Dermis blood vessel endothelial cell (primary cell): ENCODE results near the gene FUT3. TPM values are rescaled to one million over a fixed set of nuclear protein-coding genes. Genes with fewer than 3 reads are reported as not detected.
"Not testable (repeated sequence)": the region's sequence is repeated elsewhere in the genome, so short reads cannot be mapped to it uniquely, and the experiment has no call there.

Experiments
- DNase-seq: peaks from one replicate; pipeline ENCODE4 v3.0.0; 2010
- total RNA-seq: library from RNA; depleted of rRNA; stranded (reverse); fragments of >200 nt; gene quantifications from 2 replicates; pipeline ENCODE4 v1.2.3, GENCODE V29; 2014

FUT3 gene
- not detected in 2 replicates for total RNA-seq

- DNase-seq = no peak
These were observed at the start of gene FUT3 for GRCh38 chr19:5851302-5851701. FUT3 (minus strand) TSS chr19:5851449.

- no peak for DNase-seq
These were observed 49.7 kb upstream of the FUT3 start for GRCh38 chr19:5900976-5901375.

GRCh38 chr19:5899728-5900526, 48.7 kb upstream of the FUT3 start:
- DNase-seq = no peak

GRCh38 chr19:5897189-5897969, 46.1 kb upstream of the FUT3 start:
- DNase-seq = no peak

- DNase-seq = no peak
These were observed 45.3 kb upstream of the FUT3 start for GRCh38 chr19:5896365-5897076.

- no peak for DNase-seq
These were observed 44.6 kb upstream of the FUT3 start for GRCh38 chr19:5895890-5896289.

GRCh38 chr19:5895409-5895808, 44.2 kb upstream of the FUT3 start:
- no peak for DNase-seq

- no peak for DNase-seq
These were observed 43.6 kb upstream of the FUT3 start for GRCh38 chr19:5894704-5895349.

- DNase-seq = no peak
These were observed 42.9 kb upstream of the FUT3 start for GRCh38 chr19:5893907-5894703.

GRCh38 chr19:5893296-5893903, 42.2 kb upstream of the FUT3 start:
- no peak for DNase-seq

- no peak for DNase-seq
These were observed 41.6 kb upstream of the FUT3 start for GRCh38 chr19:5892772-5893275.

- DNase-seq = peak; percentile 67
These were observed 40.9 kb upstream of the FUT3 start for GRCh38 chr19:5891938-5892771.

GRCh38 chr19:5891572-5891937, 40.3 kb upstream of the FUT3 start:
- DNase-seq = no peak

GRCh38 chr19:5890099-5890498, 38.9 kb upstream of the FUT3 start:
- DNase-seq = no peak

GRCh38 chr19:5889288-5889971, 38.2 kb upstream of the FUT3 start:
- DNase-seq = no peak

- DNase-seq = not testable (repeated sequence)
These were observed 33.0 kb upstream of the FUT3 start for GRCh38 chr19:5884065-5884811.

GRCh38 chr19:5883157-5883873, 32.1 kb upstream of the FUT3 start:
- DNase-seq = not testable (repeated sequence)

GRCh38 chr19:5882421-5882968, 31.2 kb upstream of the FUT3 start:
- DNase-seq = no peak
